NAMALWA (cell line): Measurements from ENCODE around the gene HLA-DQB2.
"Not testable (repeated sequence)": the region's sequence is repeated elsewhere in the genome, so short reads cannot be mapped to it uniquely, and the experiment has no call there.

Experiments
- DNase-seq: peaks from one replicate; pipeline ENCODE4 v3.0.0-alpha.2; 2015; ENCODE audit warnings: low spot score

The HLA-DQB2 gene

GRCh38 chr6:32763421-32763820 is at the start of gene HLA-DQB2:
TSS of gene HLA-DQB2 (minus strand) at chr6:32763532. CDS start at chr6:32763470, 62 bp downstream.
- DNase-seq, result peak; percentile 5

GRCh38 chr6:32809171-32809570 is 45.8 kb upstream of the HLA-DQB2 start:
- no peak for DNase-seq

GRCh38 chr6:32807020-32807580 is 43.8 kb upstream of the HLA-DQB2 start:
- no peak for DNase-seq

GRCh38 chr6:32805404-32805803 is 42.1 kb upstream of the HLA-DQB2 start:
- DNase-seq, result not testable (repeated sequence)

GRCh38 chr6:32803416-32803815 is 40.1 kb upstream of the HLA-DQB2 start:
- no peak for DNase-seq

GRCh38 chr6:32799740-32800139 is 36.4 kb upstream of the HLA-DQB2 start:
- no peak for DNase-seq

- DNase-seq, result peak; percentile 23
These were observed 35.8 kb upstream of the HLA-DQB2 start for GRCh38 chr6:32799168-32799567.

- peak; percentile 85 for DNase-seq
These were observed 33.8 kb upstream of the HLA-DQB2 start for GRCh38 chr6:32796848-32797776.

GRCh38 chr6:32794510-32794909 is 31.2 kb upstream of the HLA-DQB2 start:
- DNase-seq, result no peak

- no peak for DNase-seq
These were observed 29.6 kb upstream of the HLA-DQB2 start for GRCh38 chr6:32792901-32793435.

- no peak for DNase-seq
These were observed 27.0 kb upstream of the HLA-DQB2 start for GRCh38 chr6:32790306-32790705.

- peak; percentile 78 for DNase-seq
These were observed 22.6 kb upstream of the HLA-DQB2 start for GRCh38 chr6:32785781-32786533.

- DNase-seq, result not testable (repeated sequence)
These were observed 19.6 kb upstream of the HLA-DQB2 start for GRCh38 chr6:32782923-32783322.

- DNase-seq, result no peak
These were observed 15.7 kb upstream of the HLA-DQB2 start for GRCh38 chr6:32779036-32779435.

- DNase-seq, result no peak
These were observed 11.7 kb upstream of the HLA-DQB2 start for GRCh38 chr6:32775071-32775470.

GRCh38 chr6:32774426-32774825 is 11.1 kb upstream of the HLA-DQB2 start:
- DNase-seq, result peak; percentile 31

- DNase-seq, result no peak
These were observed 9.3 kb upstream of the HLA-DQB2 start for GRCh38 chr6:32772656-32773055.

GRCh38 chr6:32764048-32764447 is 716 bp upstream of the HLA-DQB2 start:
- DNase-seq, result no peak

GRCh38 chr6:32761548-32761947 is 1.8 kb downstream of the HLA-DQB2 start:
- DNase-seq, result no peak

- DNase-seq, result no peak
These were observed 2.3 kb downstream of the HLA-DQB2 start for GRCh38 chr6:32761072-32761471.

- DNase-seq, result no peak
These were observed 3.7 kb downstream of the HLA-DQB2 start for GRCh38 chr6:32759669-32760068.

- no peak for DNase-seq
These were observed 10.8 kb downstream of the HLA-DQB2 start for GRCh38 chr6:32752580-32752979.
